ENCODE data around the gene OPCML.

Gene OPCML

DNA sequence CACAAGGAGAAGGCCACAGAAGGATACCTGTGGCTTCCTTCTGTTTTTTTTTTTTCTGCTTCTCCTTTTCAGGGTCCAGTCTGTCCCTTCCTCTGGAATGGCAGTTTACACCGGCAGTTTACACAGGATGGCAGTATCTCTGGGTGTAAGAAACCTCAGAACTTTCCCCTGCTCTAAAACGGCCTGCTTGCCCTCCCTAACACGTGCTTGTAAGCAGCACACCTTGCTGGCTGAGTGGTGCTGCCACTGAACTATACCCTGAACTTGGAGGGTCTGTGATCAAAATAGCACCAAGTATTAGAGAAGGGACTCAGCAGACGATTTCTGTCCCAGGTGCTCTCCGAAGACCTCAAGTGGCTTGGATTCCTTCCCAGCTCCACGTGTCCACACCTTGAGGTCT, 904 bp upstream of the OPCML start:
- Histone ChIP-seq H3K4me3 (ENCODE audit: low read length) (no peak overlapping the region), H3K9me2 (replicated peaks; ENCODE audit: control insufficient read depth, low read length) (no peaks in the 10 kb centered on the region)
- no peak for TF ChIP-seq EZH2phosphoT487 (IDR thresholded peaks at IDR 0.05; ENCODE audit: borderline replicate concordance, low read length)
- TF ChIP-seq CTCF (IDR thresholded peaks at IDR 0.05; ENCODE audit: low read depth, low read length, poor library complexity, severe bottlenecking) = no peak

GRCh38 chr11:133531458-133531857, 843 bp downstream of the OPCML start:
- TF ChIP-seq CTCF (IDR thresholded peaks at IDR 0.05; ENCODE audit: low read depth, low read length, poor library complexity, severe bottlenecking) = no peak
- no peak for TF ChIP-seq EZH2phosphoT487 (IDR thresholded peaks at IDR 0.05; ENCODE audit: borderline replicate concordance, low read length)
- H3K4me1 ChIP-seq (ENCODE audit: control insufficient read depth, low read length) = no peaks in the 10 kb centered on the region
- peaks cover 6% of the 10 kb centered on the region; the same call in 1 of the 2 replicates for H3K27me3 ChIP-seq (ENCODE audit: control insufficient read depth, low read length)
- H3K9me3 ChIP-seq (ENCODE audit: control insufficient read depth, insufficient read depth, low read length) = no peaks in the 10 kb centered on the region
- H3K36me3 ChIP-seq (ENCODE audit: control insufficient read depth, low read length) = no peaks in the 10 kb centered on the region
- no peak overlapping the region for H3K27ac ChIP-seq (ENCODE audit: low read depth, low read length)
- H3K9me2 ChIP-seq (replicated peaks; ENCODE audit: control insufficient read depth, low read length) = no peaks in the 10 kb centered on the region
- no peaks in the 10 kb centered on the region for H4K20me1 ChIP-seq (ENCODE audit: control insufficient read depth, insufficient read depth, low read depth, low read length)
- no peaks in the 10 kb centered on the region for H3F3A ChIP-seq (ENCODE audit: control insufficient read depth, insufficient read depth)
- no peaks in the 10 kb centered on the region for H3K79me2 ChIP-seq (ENCODE audit: control insufficient read depth, low read length)
- H3K4me3 ChIP-seq (ENCODE audit: low read length) = no peak overlapping the region
- no peak overlapping the region for H3K4me2 ChIP-seq (ENCODE audit: low read length)

More for the DNA sequence above, 904 bp upstream of the OPCML start:
- Histone ChIP-seq H3K27me3 (ENCODE audit: control insufficient read depth, low read length) (peaks cover 6% of the 10 kb centered on the region; the same call in 1 of the 2 replicates), H3K27ac (ENCODE audit: low read depth, low read length) (no peak overlapping the region), H3K4me2 (ENCODE audit: low read length) (no peak overlapping the region), H3F3A (ENCODE audit: control insufficient read depth, insufficient read depth) (no peaks in the 10 kb centered on the region), H3K79me2 (ENCODE audit: control insufficient read depth, low read length) (no peaks in the 10 kb centered on the region), H3K9me3 (ENCODE audit: control insufficient read depth, insufficient read depth, low read length) (no peaks in the 10 kb centered on the region), H4K20me1 (ENCODE audit: control insufficient read depth, insufficient read depth, low read depth, low read length) (no peaks in the 10 kb centered on the region), H3K36me3 (ENCODE audit: control insufficient read depth, low read length) (no peaks in the 10 kb centered on the region), H3K4me1 (ENCODE audit: control insufficient read depth, low read length) (no peaks in the 10 kb centered on the region)

DNA sequence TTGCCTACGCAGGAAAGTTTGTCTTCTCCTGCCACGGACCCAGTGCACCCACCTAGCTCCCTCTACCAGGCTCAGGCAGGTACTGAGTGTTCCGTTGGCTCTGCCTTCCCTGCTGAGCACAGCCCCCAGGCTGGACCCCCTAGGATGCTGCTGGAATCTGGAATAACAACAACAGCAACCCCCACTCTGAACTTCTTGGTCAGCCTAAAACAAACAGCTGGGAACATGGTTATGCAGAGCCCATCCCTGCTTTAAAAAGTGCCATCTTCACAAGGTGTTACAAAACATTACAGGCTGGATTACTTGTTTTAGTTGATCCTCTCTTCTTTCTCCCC, 1.8 kb downstream of the OPCML start:
- H3K36me3 ChIP-seq (ENCODE audit: control insufficient read depth, low read length) = no peaks in the 10 kb centered on the region
- no peak overlapping the region for H3K4me3 ChIP-seq (ENCODE audit: low read length)
- H3K9me3 ChIP-seq (ENCODE audit: control insufficient read depth, insufficient read depth, low read length) = no peaks in the 10 kb centered on the region
- no peaks in the 10 kb centered on the region for H3K79me2 ChIP-seq (ENCODE audit: control insufficient read depth, low read length)
- H3K4me2 ChIP-seq (ENCODE audit: low read length) = no peak overlapping the region
- no peaks in the 10 kb centered on the region for H4K20me1 ChIP-seq (ENCODE audit: control insufficient read depth, insufficient read depth, low read depth, low read length)
- H3K27me3 ChIP-seq (ENCODE audit: control insufficient read depth, low read length) = peaks cover 6% of the 10 kb centered on the region; the same call in 1 of the 2 replicates
- H3K9me2 ChIP-seq (replicated peaks; ENCODE audit: control insufficient read depth, low read length) = no peaks in the 10 kb centered on the region
- H3F3A ChIP-seq (ENCODE audit: control insufficient read depth, insufficient read depth) = no peaks in the 10 kb centered on the region
- H3K4me1 ChIP-seq (ENCODE audit: control insufficient read depth, low read length) = no peaks in the 10 kb centered on the region
- no peak overlapping the region for H3K27ac ChIP-seq (ENCODE audit: low read depth, low read length)
- no peak for TF ChIP-seq CTCF (IDR thresholded peaks at IDR 0.05; ENCODE audit: low read depth, low read length, poor library complexity, severe bottlenecking)
- no peak for TF ChIP-seq EZH2phosphoT487 (IDR thresholded peaks at IDR 0.05; ENCODE audit: borderline replicate concordance, low read length)

All from DOHH2 (cell line).